ENCODE data around the gene PRRT4. TPM values are rescaled to one million over a fixed set of nuclear protein-coding genes. Genes with fewer than 3 reads are reported as not detected.

Gene PRRT4
- total and polyA plus RNA-seq, 9 of the 15 experiments (the other 6 are each of a cell fraction or from before 2014, with no cell fraction given) = not detected

DNA sequence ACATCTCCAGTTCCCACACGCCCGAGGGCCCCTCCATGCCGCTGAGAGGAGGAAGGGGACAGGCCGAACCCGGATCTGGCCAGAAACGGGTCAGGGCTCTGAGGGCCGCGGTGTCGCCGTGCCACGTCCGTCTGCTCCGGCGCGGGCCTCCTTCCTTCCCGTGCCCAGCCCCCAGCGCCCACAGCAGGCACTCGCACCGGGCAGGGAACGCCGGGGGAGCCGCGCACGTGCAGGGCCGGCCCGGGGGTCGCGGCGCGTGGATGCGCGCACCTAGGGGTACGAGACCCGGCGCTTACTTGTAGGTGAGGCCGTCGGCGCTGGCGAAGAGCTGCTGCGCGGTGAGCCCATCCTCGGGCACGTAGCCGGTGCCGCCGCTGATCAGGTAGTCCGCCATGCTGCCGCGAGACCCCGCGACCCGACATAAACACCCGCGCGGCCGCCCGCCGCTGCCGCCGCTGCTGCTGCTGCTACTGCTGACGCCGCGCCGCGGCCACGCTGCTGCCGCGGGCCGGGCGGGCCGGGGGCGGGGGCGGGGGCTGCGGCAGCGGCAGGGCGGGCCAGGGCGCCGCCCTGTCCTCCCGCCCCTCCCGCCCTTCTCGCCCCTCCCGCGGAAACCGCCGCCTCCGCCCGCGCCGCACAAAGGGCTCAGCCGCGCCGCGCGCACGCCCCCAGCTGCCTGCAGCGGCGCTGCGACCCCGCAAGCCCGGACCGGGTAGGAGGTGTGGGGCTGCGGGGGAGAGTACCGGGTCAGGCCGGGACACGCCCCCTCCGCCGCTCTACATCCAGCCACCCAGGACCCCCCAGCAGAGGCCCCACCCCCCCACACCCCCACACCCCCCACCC is 44.2 kb upstream of the PRRT4 start (continued):
- no peak for TF ChIP-seq NR3C1 (CRISPR knock-in tag; IDR thresholded peaks at IDR 0.05)
- peak; percentile 51; the same call in 1 of the 2 replicates for TF ChIP-seq CTBP1 (IDR thresholded peaks at IDR 0.05; ENCODE audit: borderline replicate concordance)

DNA sequence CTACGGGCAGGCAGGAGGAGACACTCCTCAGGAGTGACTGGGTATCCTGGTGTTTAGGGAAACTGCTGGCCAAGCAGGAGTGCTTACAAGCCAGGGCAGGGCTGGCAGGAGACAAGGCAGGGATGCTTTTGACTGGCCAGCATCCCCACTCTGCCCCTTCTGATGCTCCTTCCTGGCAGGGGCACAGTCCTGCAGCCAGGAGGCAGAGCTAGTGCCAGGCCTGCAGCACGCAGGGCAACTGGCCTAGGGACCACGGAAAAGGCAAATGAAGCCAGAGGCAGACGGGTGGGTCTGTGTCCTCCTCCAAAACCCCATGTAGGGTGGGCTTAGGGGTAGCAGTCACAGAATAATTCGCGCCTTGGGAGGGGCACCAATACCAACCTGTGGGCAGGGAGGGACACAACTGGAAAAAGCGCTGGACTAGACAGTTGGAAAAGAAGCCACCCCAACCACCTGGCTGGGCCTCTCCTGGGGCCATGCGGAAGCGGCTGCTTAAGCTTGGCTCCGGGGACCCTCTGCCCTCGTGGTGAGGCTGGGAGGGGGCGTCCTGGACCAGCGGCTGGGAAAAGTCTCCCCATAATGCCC is 43.5 kb upstream of the PRRT4 start:
- POLR2A ChIA-PET = interaction anchor here (0.5 to 1.3 kb wide), 5 partner anchors 10 to 418 kb away, joined by 3 to 6 read pairs (median 4); no protein-coding TSS in a partner anchor
- Histone ChIP-seq H3K27ac (ENCODE audit: extremely low read depth, low read depth, low read length) (peak overlapping the region; percentile 78), H3K9me3 (replicated peaks; ENCODE audit: control insufficient read depth, insufficient read depth, low read depth, low read length) (no peaks in the 10 kb centered on the region), H3K79me2 (ENCODE audit: control insufficient read depth, insufficient read depth, low read length) (peaks cover 30% of the 10 kb centered on the region), H3K9me1 (ENCODE audit: control insufficient read depth, insufficient read depth, low read length) (no peaks in the 10 kb centered on the region), H3K4me2 (ENCODE audit: insufficient read depth, low read length) (peak overlapping the region; percentile 92), H3K4me3 (peak overlapping the region; percentile 68), H3K36me3 (ENCODE audit: control insufficient read depth, insufficient read depth, low read length) (peaks cover 41% of the 10 kb centered on the region; the same call in 2 of the 3 replicates), H2AFZ (ENCODE audit: low read depth, low read length) (peak overlapping the region; percentile 87), H3K4me1 (replicated peaks in 1 of 2; ENCODE audit: control insufficient read depth in 2 of 2, insufficient read depth in 2 of 2, low read length in 2 of 2) (peaks cover 50 to 59% of the 10 kb centered on the region in 2 experiments), H3K9ac (ENCODE audit: insufficient read depth in 1 of 2, low read depth in 2 of 2, low read length in 2 of 2) (peak overlapping the region; percentile 89 to 99), H3K27me3 (ENCODE audit: control insufficient read depth in 2 of 2, insufficient read depth in 2 of 2, low read length in 2 of 2) (no peaks in the 10 kb centered on the region), H4K20me1 (replicated peaks; ENCODE audit: control insufficient read depth, insufficient read depth, low read length) (no peaks in the 10 kb centered on the region; the same call in 1 of the 2 replicates)
- 10% methylated on average over 13 of the region's 13 CpGs for WGBS (ENCODE audit: insufficient coverage, low coverage, missing lambda C conversion rate)
- DNase-seq (ENCODE audit: extremely low read depth in 1 of 4, low spot score in 3 of 4) = peak in 1 of 4 experiments; percentile 26
- intact Hi-C loops (cut with micrococcal nuclease) (no loop called here), in situ Hi-C loops (cut with MboI) (no loop called here)
- ATAC-seq = no peak
- CTCF ChIA-PET (ENCODE audit: low intra/inter-chr PET ratio) = no interaction called here
- BruUV-seq (replicated peaks) = TSS peak; percentile 24
- FAIRE-seq = no peak
- TF ChIP-seq PTTG1 (tag; IDR thresholded peaks at IDR 0.05; ENCODE audit: low read depth) = no peak
- TF ChIP-seq MAFF (IDR thresholded peaks at IDR 0.05; ENCODE audit: low read length) = no peak
- no peak for TF ChIP-seq PCBP1 (IDR thresholded peaks at IDR 0.05; ENCODE audit: low read depth, low read length, poor library complexity, severe bottlenecking)
- no peak for TF ChIP-seq VEZF1 (CRISPR knock-in tag; IDR thresholded peaks at IDR 0.05)
- TF ChIP-seq DACH1 (IDR thresholded peaks at IDR 0.05; ENCODE audit: partially characterized antibody) = no peak
- no peak for TF ChIP-seq SNIP1 (IDR thresholded peaks at IDR 0.05; ENCODE audit: low read depth)
- no peak for TF ChIP-seq ZNF347 (CRISPR knock-in tag; IDR thresholded peaks at IDR 0.05; ENCODE audit: low read depth)
- TF ChIP-seq, protein P1, sequence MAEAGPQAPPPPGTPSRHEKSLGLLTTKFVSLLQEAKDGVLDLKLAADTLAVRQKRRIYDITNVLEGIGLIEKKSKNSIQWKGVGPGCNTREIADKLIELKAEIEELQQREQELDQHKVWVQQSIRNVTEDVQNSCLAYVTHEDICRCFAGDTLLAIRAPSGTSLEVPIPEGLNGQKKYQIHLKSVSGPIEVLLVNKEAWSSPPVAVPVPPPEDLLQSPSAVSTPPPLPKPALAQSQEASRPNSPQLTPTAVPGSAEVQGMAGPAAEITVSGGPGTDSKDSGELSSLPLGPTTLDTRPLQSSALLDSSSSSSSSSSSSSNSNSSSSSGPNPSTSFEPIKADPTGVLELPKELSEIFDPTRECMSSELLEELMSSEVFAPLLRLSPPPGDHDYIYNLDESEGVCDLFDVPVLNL (CRISPR knock-in tag; IDR thresholded peaks at IDR 0.05; ENCODE audit: low read depth) = 0 out of 2 replicates have a peak, but pooled peaks have one; percentile 27
- TF ChIP-seq ZZZ3 (IDR thresholded peaks at IDR 0.05) = no peak
- TF ChIP-seq EHMT2 (IDR thresholded peaks at IDR 0.05) = no peak
- TF ChIP-seq SREBF2 (CRISPR knock-in tag; IDR thresholded peaks at IDR 0.05) = no peak
- no peak for TF ChIP-seq RFX5 (IDR thresholded peaks at IDR 0.05; ENCODE audit: low read depth, low read length)
- no peak for TF ChIP-seq GTF2F1 (IDR thresholded peaks at IDR 0.05; ENCODE audit: low read depth, low read length)
- no peak for TF ChIP-seq TCF3 (CRISPR knock-in tag; IDR thresholded peaks at IDR 0.05)

Measured in K562 (cell line).